GM12878 (cell line): ENCODE data around the gene TCEAL4. TPM values are rescaled to one million over a fixed set of nuclear protein-coding genes. Genes with fewer than 3 reads are reported as not detected.

Source experiments
- BRCA1 ChIP-seq: IDR thresholded peaks from 2 replicates; pipeline ENCODE4 v1.6.1; 2011; ENCODE audit warnings: low read depth, low read length, improper control_type of control experiment
- CHD4 ChIP-seq: fragments of 200-600 bp; sonication (generic); IDR thresholded peaks from 2 replicates; pipeline ENCODE4 v1.6.1; 2016; ENCODE audit warnings: mild to moderate bottlenecking
- HSF1 ChIP-seq: fragments of 150-350 bp; IDR thresholded peaks from 2 replicates; pipeline ENCODE4 v1.6.1; 2014; ENCODE audit warnings: mild to moderate bottlenecking, low read depth, low read length
- MXI1 ChIP-seq: fragments of 150-350 bp; IDR thresholded peaks from 2 replicates; pipeline ENCODE4 v1.6.1; 2011; ENCODE audit warnings: low read depth, mild to moderate bottlenecking, inconsistent platforms, low read length, improper control_type of control experiment
- NKRF ChIP-seq: fragments of 450-650 bp; conservative IDR thresholded peaks from 2 replicates; pipeline ENCODE4 v1.6.1; 2017; ENCODE audit warnings: mild to moderate bottlenecking, moderate library complexity
- PRDM15 ChIP-seq: fragments of 450-650 bp; formaldehyde crosslinking; IDR thresholded peaks from 2 replicates; pipeline ENCODE4 v1.4.0; 2020; ENCODE audit warnings: mild to moderate bottlenecking, moderate library complexity
- SIX5 ChIP-seq: IDR thresholded peaks from 2 replicates; pipeline ENCODE4 v1.6.1; 2011; ENCODE audit warnings: mild to moderate bottlenecking, low read depth, low read length, moderate library complexity; ENCODE audit not compliant: severe bottlenecking
- ZNF207 ChIP-seq: fragments of 450-650 bp; IDR thresholded peaks from 2 replicates; pipeline ENCODE4 v1.6.1; 2014; ENCODE audit warnings: antibody characterized with exemption, mild to moderate bottlenecking, borderline replicate concordance
- ZZZ3 ChIP-seq: IDR thresholded peaks from 2 replicates; pipeline ENCODE4 v1.6.1; 2011; ENCODE audit warnings: low read depth; ENCODE audit not compliant: control insufficient read depth, insufficient read length
- polyA plus RNA-seq, 11 experiments: library from polyadenylated mRNA; depleted of rRNA in 4 of 11; unstranded in 6 of 11; stranded (reverse) in 5 of 11; fragments of >200 nt; fragmentation: Nextera tagmentation in 4 of 11; fragmentation: Illumina TruSeq in 1 of 11; extraction: Ambion mirVana in 4 of 11; extraction: Trizol in 1 of 11; gene quantifications; 1 replicate in 1 of 11; 2 replicates in 10 of 11; pipeline versions ENCODE4 v1.2.1 to v1.2.3, GENCODE V29; 2011 to 2016; ENCODE audit warnings: inconsistent platforms in 2 of 11, missing spikeins in 2 of 11, low read depth in 1 of 11
- total RNA-seq, 4 experiments: library from RNA; depleted of rRNA in 3 of 4; stranded (reverse); fragments of >200 nt in 3 of 4; fragmentation: Illumina TruSeq in 1 of 4; extraction: Trizol in 1 of 4; gene quantifications; 2 replicates each; pipeline versions ENCODE4 v1.2.1 to v1.2.3, GENCODE V29; 2013 to 2021

TCEAL4 gene
- total and polyA plus RNA-seq, 10 of the 15 experiments (the other 5 are each of a cell fraction or from before 2014, with no cell fraction given): 9.6 to 63.8 (median 32.1) TPM

- TF ChIP-seq PRDM15 (CRISPR knock-in tag): no peak
- TF ChIP-seq NKRF: no peak
- TF ChIP-seq MXI1: no peak
- no peak for TF ChIP-seq BRCA1
- TF ChIP-seq HSF1: no peak
- no peak for TF ChIP-seq CHD4
- no peak for TF ChIP-seq ZNF207
- TF ChIP-seq SIX5: no peak
- TF ChIP-seq ZZZ3: no peak
Measured at GRCh38 chrX:103536071-103536470, 49.2 kb upstream of the TCEAL4 start (continued).
